A673 (cell line): ENCODE results near the gene NAV2. TPM values are rescaled to one million over a fixed set of nuclear protein-coding genes. Genes with fewer than 3 reads are reported as not detected.

Experiments used
- BruUV-seq: library from RNA; stranded (reverse); fragments of 400-500 nt; replicated peaks from 2 replicates; lab custom pipeline; 2021; lab: Mats Ljungman, UMichigan
- CTCF ChIA-PET: fragments of 300-600 bp; sonication (Branson Sonifier 250); formaldehyde crosslinking; loops from one replicate; lab custom pipeline; 2022; ENCODE audit warnings: antibody characterized with exemption; lab: Charles Lee
- POLR2A ChIA-PET: fragments of 300-600 bp; sonication (Branson Sonifier 250); formaldehyde crosslinking; loops from one replicate; lab custom pipeline; 2022; ENCODE audit warnings: antibody characterized with exemption; ENCODE audit not compliant: low non-redundant PET; lab: Charles Lee
- DNase-seq: peaks from one replicate; pipeline ENCODE4 v3.0.0-alpha.2; 2015; ENCODE audit warnings: low spot score
- H3K27ac ChIP-seq: fragments of 200-600 bp; sonication (generic); 2 replicates; pipeline ENCODE4 v1.5.1; 2016; ENCODE audit warnings: mixed run types, low read depth, mild to moderate bottlenecking, mixed read lengths, antibody characterized with exemption, low read length; ENCODE audit not compliant: poor library complexity, severe bottlenecking
- H3K27me3 ChIP-seq: fragments of 200-600 bp; sonication (generic); replicated peaks from 2 replicates; pipeline ENCODE4 v1.6.1; 2017; ENCODE audit warnings: mixed run types, low read depth, mild to moderate bottlenecking, mixed read lengths, antibody characterized with exemption, low read length; ENCODE audit not compliant: insufficient read depth, poor library complexity
- H3K36me3 ChIP-seq: fragments of 200-600 bp; sonication (generic); 2 replicates; pipeline ENCODE4 v1.6.1; 2016; ENCODE audit warnings: mixed run types, mild to moderate bottlenecking, mixed read lengths, antibody characterized with exemption, low read length; ENCODE audit not compliant: insufficient read depth, poor library complexity, severe bottlenecking
- H3K4me1 ChIP-seq: fragments of 200-600 bp; sonication (generic); 2 replicates; pipeline ENCODE4 v1.6.1; 2017; ENCODE audit warnings: mixed run types, mild to moderate bottlenecking, mixed read lengths, antibody characterized with exemption, low read length; ENCODE audit not compliant: insufficient read depth, poor library complexity, severe bottlenecking
- H3K4me3 ChIP-seq: fragments of 200-600 bp; sonication (generic); 2 replicates; pipeline ENCODE4 v1.5.1; 2016; ENCODE audit warnings: low read depth, mixed run types, mild to moderate bottlenecking, mixed read lengths, low read length; ENCODE audit not compliant: poor library complexity, severe bottlenecking
- H3K9me3 ChIP-seq: fragments of 200-600 bp; sonication (generic); 2 replicates; pipeline ENCODE4 v1.6.1; 2016; ENCODE audit warnings: mixed run types, low read depth, mild to moderate bottlenecking, mixed read lengths, antibody characterized with exemption, low read length; ENCODE audit not compliant: poor library complexity, severe bottlenecking
- EZH2 ChIP-seq: fragments of 200-600 bp; sonication (generic); IDR thresholded peaks from 2 replicates; pipeline ENCODE4 v1.6.1; 2017; ENCODE audit warnings: borderline replicate concordance, low read depth, mild to moderate bottlenecking, mixed read lengths, antibody characterized with exemption, low read length; ENCODE audit not compliant: poor library complexity, severe bottlenecking
- intact Hi-C: fragments of 100-400 bp; cut with micrococcal nuclease; formaldehyde crosslinking; loops from one replicate; pipeline ENCODE4 v1.10.0; 2022; ENCODE audit not compliant: unreplicated experiment
- total RNA-seq: library from RNA; stranded (reverse); gene quantifications from 2 replicates; pipeline ENCODE4 v1.2.3, GENCODE V29; 2021
- TF ChIP-seq, protein P1 (sequence below): fragments of 300-800, 200-600 bp; sonication (generic); conservative IDR thresholded peaks from 2 replicates; pipeline ENCODE4 v1.5.1; 2017; ENCODE audit warnings: low read depth, mild to moderate bottlenecking, antibody characterized with exemption, low read length, moderate library complexity, mixed read lengths

The NAV2 gene
- total RNA-seq, 1 experiment from 2014 or later = not detected

DNA sequence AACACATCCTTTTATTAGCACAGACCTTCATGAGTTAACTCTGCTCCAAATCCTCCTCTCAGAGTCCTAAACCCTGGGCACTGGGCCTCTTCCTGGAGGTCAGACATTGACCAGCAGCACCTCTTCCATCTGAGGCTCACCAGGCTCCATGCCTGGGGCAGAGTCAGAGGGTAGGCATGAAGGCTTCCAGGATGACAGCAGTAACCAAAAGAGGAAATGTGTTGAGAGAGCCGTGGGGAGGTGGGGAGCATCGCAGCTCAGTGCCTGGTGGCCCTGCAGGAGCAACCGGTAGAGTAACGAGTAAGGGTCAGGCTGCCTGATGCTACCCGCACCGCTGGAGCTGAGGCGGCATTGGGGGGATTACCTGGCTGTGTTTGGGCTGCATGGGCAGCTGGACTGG, 9.4 kb upstream of the NAV2 start:
- TF ChIP-seq, protein P1, sequence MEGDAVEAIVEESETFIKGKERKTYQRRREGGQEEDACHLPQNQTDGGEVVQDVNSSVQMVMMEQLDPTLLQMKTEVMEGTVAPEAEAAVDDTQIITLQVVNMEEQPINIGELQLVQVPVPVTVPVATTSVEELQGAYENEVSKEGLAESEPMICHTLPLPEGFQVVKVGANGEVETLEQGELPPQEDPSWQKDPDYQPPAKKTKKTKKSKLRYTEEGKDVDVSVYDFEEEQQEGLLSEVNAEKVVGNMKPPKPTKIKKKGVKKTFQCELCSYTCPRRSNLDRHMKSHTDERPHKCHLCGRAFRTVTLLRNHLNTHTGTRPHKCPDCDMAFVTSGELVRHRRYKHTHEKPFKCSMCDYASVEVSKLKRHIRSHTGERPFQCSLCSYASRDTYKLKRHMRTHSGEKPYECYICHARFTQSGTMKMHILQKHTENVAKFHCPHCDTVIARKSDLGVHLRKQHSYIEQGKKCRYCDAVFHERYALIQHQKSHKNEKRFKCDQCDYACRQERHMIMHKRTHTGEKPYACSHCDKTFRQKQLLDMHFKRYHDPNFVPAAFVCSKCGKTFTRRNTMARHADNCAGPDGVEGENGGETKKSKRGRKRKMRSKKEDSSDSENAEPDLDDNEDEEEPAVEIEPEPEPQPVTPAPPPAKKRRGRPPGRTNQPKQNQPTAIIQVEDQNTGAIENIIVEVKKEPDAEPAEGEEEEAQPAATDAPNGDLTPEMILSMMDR = no peak
- no peak for TF ChIP-seq EZH2
- ChIA-PET POLR2A (no interaction called here), CTCF (no interaction called here)
- Histone ChIP-seq H3K4me3 (no peak overlapping the region), H3K36me3 (no peaks in the 10 kb centered on the region), H3K4me1 (no peaks in the 10 kb centered on the region), H3K27me3 (no peaks in the 10 kb centered on the region), H3K27ac (no peak overlapping the region), H3K9me3 (no peaks in the 10 kb centered on the region)
- DNase-seq = no peak
- BruUV-seq = no TSS peak
- intact Hi-C loops = no loop called here

DNA sequence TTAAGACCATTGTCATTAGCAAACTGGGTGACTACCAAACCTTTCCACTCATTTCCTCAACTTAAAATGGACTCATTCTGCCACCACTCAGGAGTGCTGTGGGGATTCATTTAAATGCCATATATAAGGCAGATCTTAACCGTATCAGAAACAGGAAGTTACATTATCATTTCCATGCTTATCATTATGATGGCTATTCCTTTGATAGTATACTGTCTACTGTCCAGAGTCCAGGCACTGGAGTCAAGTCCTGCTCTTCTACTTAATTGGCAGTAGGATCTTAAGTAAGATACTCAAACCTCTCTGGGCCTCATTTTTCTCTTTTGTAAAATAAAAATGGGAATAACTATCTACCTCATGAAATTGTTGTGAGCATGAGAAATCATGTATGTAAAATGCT, 8.4 kb upstream of the NAV2 start:
- CTCF ChIA-PET = no interaction called here
- Histone ChIP-seq H3K27me3 (no peaks in the 10 kb centered on the region), H3K9me3 (no peaks in the 10 kb centered on the region), H3K36me3 (no peaks in the 10 kb centered on the region), H3K4me1 (no peaks in the 10 kb centered on the region), H3K4me3 (no peak overlapping the region), H3K27ac (no peak overlapping the region)
- POLR2A ChIA-PET = no interaction called here
- BruUV-seq = no TSS peak
- TF ChIP-seq, protein P1 = no peak
- TF ChIP-seq EZH2 = no peak
- no peak for DNase-seq
- intact Hi-C loops = no loop called here

DNA sequence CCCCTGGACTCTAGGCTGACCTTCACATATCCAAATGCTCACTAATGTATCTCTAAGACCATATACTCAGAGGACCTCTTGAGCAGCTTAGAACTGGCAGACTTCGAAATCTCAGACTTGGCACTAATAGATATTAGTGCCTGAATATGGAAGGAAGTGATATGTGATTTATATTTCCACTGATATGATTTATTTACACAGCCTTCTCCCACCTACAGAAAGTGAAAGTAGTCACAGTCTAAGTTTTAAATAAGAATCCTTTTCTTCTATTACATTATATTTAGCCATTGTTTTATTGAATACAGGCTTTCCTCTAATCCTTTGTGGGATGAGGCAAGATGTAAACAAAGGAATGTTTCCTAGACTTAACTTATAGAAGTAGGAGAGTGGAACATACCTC, 6.7 kb upstream of the NAV2 start:
- Histone ChIP-seq H3K36me3 (no peaks in the 10 kb centered on the region), H3K27ac (no peak overlapping the region), H3K4me3 (no peak overlapping the region), H3K27me3 (no peaks in the 10 kb centered on the region), H3K9me3 (no peaks in the 10 kb centered on the region), H3K4me1 (no peaks in the 10 kb centered on the region)
- DNase-seq = no peak
- intact Hi-C loops = no loop called here
- BruUV-seq = no TSS peak
- ChIA-PET POLR2A (no interaction called here), CTCF (no interaction called here)
- TF ChIP-seq EZH2 = no peak
- TF ChIP-seq, protein P1 = no peak
